Measurements from ENCODE around the gene SH2D3C.

GRCh38 chr9:127730262-127730661 lies 48.2 kb downstream of the SH2D3C start:
- TF ChIP-seq ISL1 (CRISPR knock-in tag; IDR thresholded peaks at IDR 0.05): no peak
- TF ChIP-seq TSHZ2 (CRISPR knock-in tag; IDR thresholded peaks at IDR 0.05): no peak
